NCI-H187 treated with DMSO at 0.1 percent for 48 hours (cell line): ENCODE measurements around the gene PPT2.
"Not testable (repeated sequence)": the region's sequence is repeated elsewhere in the genome, so short reads cannot be mapped to it uniquely, and the experiment has no call there.

Source experiments
- DNase-seq: peaks from one replicate; lab custom pipeline; 2025; lab: John Stamatoyannopoulos, UW

The PPT2 gene

GRCh38 chr6:32210191-32210601, 56.3 kb downstream of the PPT2 start:
- no peak for DNase-seq

- not testable (repeated sequence) for DNase-seq
These were observed 57.5 kb downstream of the PPT2 start for GRCh38 chr6:32211432-32211831.

GRCh38 chr6:32212076-32212760, 58.3 kb downstream of the PPT2 start:
- DNase-seq, result no peak
